Measurements from ENCODE around the gene PRSS27. TPM values are rescaled to one million over a fixed set of nuclear protein-coding genes. Genes with fewer than 3 reads are reported as not detected.
"Not testable (repeated sequence)": the region's sequence is repeated elsewhere in the genome, so short reads cannot be mapped to it uniquely, and the experiment has no call there.

PRSS27 gene
- total RNA-seq, 2 donors from 2014 or later: 0.83 to 1.4 TPM

GRCh38 chr16:2728034-2728433, 8.0 kb upstream of the PRSS27 start:
- H3K27ac Mint-ChIP-seq: no peak overlapping the region
- H3K36me3 Mint-ChIP-seq (ENCODE audit: low read depth): peaks cover 3% of the 10 kb centered on the region
- no peaks in the 10 kb centered on the region for H3K4me1 Mint-ChIP-seq

GRCh38 chr16:2726923-2727322, 6.9 kb upstream of the PRSS27 start:
- no peak for ATAC-seq
- Mint-ChIP-seq H3K36me3 (ENCODE audit: low read depth) (peaks cover 3% of the 10 kb centered on the region), H3K27ac (no peak overlapping the region), H3K27me3 (peaks cover 16% of the 10 kb centered on the region), H3K4me3 (no peak overlapping the region), H3K4me1 (no peaks in the 10 kb centered on the region)
- H3K9me3 ChIP-seq (ENCODE audit: control insufficient read depth, low read length, poor library complexity, severe bottlenecking): no peaks in the 10 kb centered on the region
- no peak for DNase-seq

More at GRCh38 chr16:2728034-2728433, 8.0 kb upstream of the PRSS27 start:
- Mint-ChIP-seq H3K4me3 (no peak overlapping the region), H3K27me3 (peaks cover 16% of the 10 kb centered on the region)
- H3K9me3 ChIP-seq (ENCODE audit: control insufficient read depth, low read length, poor library complexity, severe bottlenecking): no peaks in the 10 kb centered on the region
- no peak for DNase-seq
- ATAC-seq: no peak

DNA sequence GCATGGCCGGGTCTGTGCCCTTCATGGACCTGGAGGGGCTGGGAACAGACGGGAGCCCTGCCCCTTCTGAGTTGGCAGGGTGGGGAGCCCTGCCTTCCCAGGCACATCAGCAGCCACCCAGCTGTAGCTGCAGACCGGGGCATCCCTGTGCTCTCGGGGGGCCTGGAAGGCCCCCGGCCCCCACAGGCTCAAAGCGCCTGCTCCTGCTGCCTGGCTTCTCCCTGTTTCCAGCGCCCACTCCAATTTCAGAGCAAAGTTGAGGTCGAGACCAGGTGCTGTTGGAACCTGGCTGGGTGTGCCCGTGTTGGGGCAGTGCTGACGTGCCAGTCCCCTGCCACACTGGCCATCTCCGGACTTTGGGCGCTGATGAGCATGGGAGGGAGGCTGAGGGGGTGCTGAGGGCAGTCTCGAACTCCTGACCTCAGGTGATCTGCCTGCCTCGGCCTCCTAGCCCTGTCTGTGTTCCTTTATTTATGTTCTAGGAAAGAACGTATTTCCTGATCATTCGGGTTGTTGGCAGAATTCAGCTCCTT, 4.9 kb upstream of the PRSS27 start:
- Mint-ChIP-seq H3K36me3 (ENCODE audit: low read depth) (peaks cover 3% of the 10 kb centered on the region), H3K4me3 (no peak overlapping the region), H3K27ac (no peak overlapping the region), H3K27me3 (peaks cover 16% of the 10 kb centered on the region), H3K4me1 (no peaks in the 10 kb centered on the region)
- DNase-seq (no peak), ATAC-seq (no peak)
- no peaks in the 10 kb centered on the region for H3K9me3 ChIP-seq (ENCODE audit: control insufficient read depth, low read length, poor library complexity, severe bottlenecking)

DNA sequence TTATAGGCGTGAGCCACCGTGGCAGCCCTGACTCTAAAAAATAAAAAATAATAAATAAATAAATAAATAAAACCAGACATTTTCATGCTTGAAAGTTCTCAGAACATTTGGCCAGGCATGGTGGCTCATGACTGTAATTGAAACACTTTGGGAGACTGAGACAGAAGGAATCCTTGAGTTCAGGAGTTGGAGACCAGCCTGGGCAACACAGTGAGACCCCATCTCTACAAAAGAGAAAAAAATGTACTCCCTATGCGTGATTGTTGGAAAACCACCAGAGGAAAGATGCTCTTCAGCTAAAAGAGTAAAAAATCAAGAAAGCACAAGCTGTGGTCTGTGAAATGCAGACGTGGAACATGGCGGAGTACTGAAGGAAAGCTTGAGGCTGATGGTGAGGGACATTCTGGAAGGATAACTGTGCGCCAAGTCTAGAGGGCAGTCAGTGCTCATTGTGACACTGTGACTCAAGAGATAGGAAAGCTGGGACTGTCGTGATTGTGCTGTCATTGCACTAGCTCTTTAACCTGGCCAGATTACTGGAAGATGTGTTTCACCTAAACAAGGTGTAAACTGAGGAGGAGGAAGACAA, 4.2 kb upstream of the PRSS27 start:
- no peak overlapping the region for H3K27ac Mint-ChIP-seq
- no peaks in the 10 kb centered on the region for H3K9me3 ChIP-seq (ENCODE audit: control insufficient read depth, low read length, poor library complexity, severe bottlenecking)
- ATAC-seq: no peak
- H3K4me3 Mint-ChIP-seq: no peak overlapping the region
- no peaks in the 10 kb centered on the region for H3K4me1 Mint-ChIP-seq
- H3K27me3 Mint-ChIP-seq: peaks cover 16% of the 10 kb centered on the region
- DNase-seq: no peak
- H3K36me3 Mint-ChIP-seq (ENCODE audit: low read depth): peaks cover 3% of the 10 kb centered on the region

DNA sequence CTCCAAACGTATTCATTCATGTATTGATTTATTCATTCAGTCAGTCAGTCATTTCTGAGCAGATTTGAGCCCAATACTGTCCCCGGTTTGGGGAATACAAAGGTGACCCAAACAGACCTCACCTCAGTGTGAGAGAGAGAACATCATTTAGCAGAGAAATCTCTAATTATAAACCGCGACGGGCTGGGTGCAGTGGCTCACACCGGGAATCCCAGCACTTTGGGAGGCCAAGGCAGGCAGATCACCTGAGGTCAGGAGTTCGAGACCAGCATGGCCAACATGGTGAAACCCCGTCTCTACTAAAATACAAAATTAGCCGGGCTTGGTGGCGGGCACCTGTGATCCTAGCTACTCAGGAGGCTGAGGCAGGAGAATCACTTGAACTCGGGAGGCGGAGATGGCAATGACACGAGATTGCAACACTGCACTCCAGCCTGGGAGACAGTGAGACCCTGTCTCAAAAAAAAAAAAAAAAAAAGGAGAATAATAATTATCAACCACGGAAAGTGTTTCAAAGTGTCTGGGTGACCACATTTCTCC, 1.7 kb upstream of the PRSS27 start:
- H3K4me1 Mint-ChIP-seq; H3K9me3 ChIP-seq (ENCODE audit: control insufficient read depth, low read length, poor library complexity, severe bottlenecking); DNase-seq; H3K36me3 Mint-ChIP-seq (ENCODE audit: low read depth); ATAC-seq: not testable (repeated sequence)
- Mint-ChIP-seq H3K27ac (peak overlapping the region; percentile 29), H3K27me3 (peaks cover 16% of the 10 kb centered on the region), H3K4me3 (peak overlapping the region; percentile 55)

- H3K4me3 Mint-ChIP-seq: peak overlapping the region; percentile 87
- DNase-seq: peak; percentile 79 to 84 (median 82)
- no peaks in the 10 kb centered on the region for H3K9me3 ChIP-seq (ENCODE audit: control insufficient read depth, low read length, poor library complexity, severe bottlenecking)
- peaks cover 3% of the 10 kb centered on the region for H3K36me3 Mint-ChIP-seq (ENCODE audit: low read depth)
- H3K27ac Mint-ChIP-seq: peak overlapping the region; percentile 29
- no peaks in the 10 kb centered on the region for H3K4me1 Mint-ChIP-seq
- peaks cover 16% of the 10 kb centered on the region for H3K27me3 Mint-ChIP-seq
- peak; percentile 92 for ATAC-seq
Measured at GRCh38 chr16:2720719-2721633, 952 bp upstream of the PRSS27 start.

DNA sequence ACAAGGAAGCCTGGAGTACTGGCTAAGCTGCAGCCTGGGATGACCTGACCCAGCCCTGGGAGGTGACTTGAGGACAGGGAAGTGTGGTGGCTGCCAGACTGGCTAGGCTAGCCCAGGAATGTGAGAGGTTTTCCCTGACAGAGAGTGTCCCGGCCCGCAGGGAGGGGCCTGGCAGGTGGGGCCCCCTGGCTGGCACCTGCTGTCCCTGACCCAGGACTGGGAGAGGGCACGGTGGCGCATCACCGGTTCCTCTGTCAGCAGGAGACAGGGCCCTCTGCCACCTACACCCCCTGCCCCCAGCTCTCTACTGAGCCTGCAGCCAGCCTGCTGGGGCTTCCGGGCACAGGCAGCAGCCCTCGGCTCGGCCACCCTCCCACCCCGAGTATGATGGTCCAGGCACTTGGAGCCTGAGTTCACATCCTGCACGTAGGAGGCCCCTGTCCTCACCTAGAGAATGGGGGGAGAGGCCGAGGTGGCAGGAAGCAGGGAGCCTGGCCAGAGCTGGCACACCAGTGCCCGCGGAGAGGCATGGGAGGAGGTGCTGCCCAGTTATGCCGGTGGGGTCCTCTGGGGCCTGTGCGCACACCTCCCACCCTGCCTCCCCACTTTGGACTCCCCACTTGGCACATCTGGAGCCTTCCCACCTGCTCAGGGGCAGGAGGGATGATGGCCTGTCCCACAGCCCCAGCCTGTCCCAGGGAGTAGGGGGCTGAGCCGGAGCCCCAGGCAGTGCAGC, 528 bp downstream of the PRSS27 start:
- no peaks in the 10 kb centered on the region for H3K9me3 ChIP-seq (ENCODE audit: control insufficient read depth, low read length, poor library complexity, severe bottlenecking)
- no peak for DNase-seq
- peak overlapping the region; percentile 28 for H3K4me3 Mint-ChIP-seq
- peaks cover 5% of the 10 kb centered on the region for H3K27me3 Mint-ChIP-seq
- H3K36me3 Mint-ChIP-seq (ENCODE audit: low read depth): peaks cover 3% of the 10 kb centered on the region
- no peak overlapping the region for H3K27ac Mint-ChIP-seq
- peaks cover 6% of the 10 kb centered on the region for H3K4me1 Mint-ChIP-seq
- no peak for ATAC-seq

- Mint-ChIP-seq H3K4me1 (peaks cover 6% of the 10 kb centered on the region), H3K4me3 (no peak overlapping the region), H3K27me3 (no peaks in the 10 kb centered on the region), H3K27ac (no peak overlapping the region), H3K36me3 (ENCODE audit: low read depth) (no peaks in the 10 kb centered on the region)
- DNase-seq (no peak), ATAC-seq (no peak)
- no peaks in the 10 kb centered on the region for H3K9me3 ChIP-seq (ENCODE audit: control insufficient read depth, low read length, poor library complexity, severe bottlenecking)
Measured at GRCh38 chr16:2717383-2718263, 2.4 kb downstream of the PRSS27 start.

GRCh38 chr16:2716948-2717347, 3.1 kb downstream of the PRSS27 start:
- Mint-ChIP-seq H3K36me3 (ENCODE audit: low read depth) (no peaks in the 10 kb centered on the region), H3K27me3 (no peaks in the 10 kb centered on the region), H3K4me1 (peaks cover 6% of the 10 kb centered on the region), H3K4me3 (peak overlapping the region; percentile 33), H3K27ac (no peak overlapping the region)
- DNase-seq: no peak
- no peaks in the 10 kb centered on the region for H3K9me3 ChIP-seq (ENCODE audit: control insufficient read depth, low read length, poor library complexity, severe bottlenecking)
- ATAC-seq: no peak

- Mint-ChIP-seq H3K27ac (no peak overlapping the region), H3K4me3 (peak overlapping the region; percentile 33)
Measured at GRCh38 chr16:2715966-2716885, 3.8 kb downstream of the PRSS27 start.

DNA sequence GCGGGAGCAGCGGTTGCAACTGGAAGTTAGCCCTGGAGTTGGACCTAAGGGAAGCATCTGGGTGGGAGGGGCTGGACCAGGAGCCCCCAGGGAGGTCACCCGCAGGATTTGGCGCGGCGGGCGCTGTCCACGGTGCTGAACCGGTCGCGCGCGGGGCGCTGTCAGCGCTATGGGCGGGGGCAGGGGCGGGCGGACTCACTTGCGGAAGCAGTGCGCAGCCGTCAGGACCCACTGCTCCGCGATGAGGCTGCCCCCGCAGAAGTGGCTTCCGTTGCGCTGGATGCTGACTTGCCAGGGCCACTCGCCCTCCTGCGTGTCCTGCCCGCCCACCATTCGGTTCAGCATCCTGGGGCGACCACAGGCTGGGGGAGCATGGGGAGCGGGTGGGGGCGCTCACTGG, 4.5 kb downstream of the PRSS27 start:
- Mint-ChIP-seq H3K4me3 (no peak overlapping the region), H3K27me3 (no peaks in the 10 kb centered on the region), H3K27ac (peak overlapping the region; percentile 56), H3K4me1 (peaks cover 6% of the 10 kb centered on the region), H3K36me3 (ENCODE audit: low read depth) (no peaks in the 10 kb centered on the region)
- H3K9me3 ChIP-seq (ENCODE audit: control insufficient read depth, low read length, poor library complexity, severe bottlenecking): no peaks in the 10 kb centered on the region
- ATAC-seq: peak; percentile 94
- peak; percentile 79 to 84 (median 79) for DNase-seq

More at GRCh38 chr16:2715966-2716885, 3.8 kb downstream of the PRSS27 start:
- peaks cover 6% of the 10 kb centered on the region for H3K4me1 Mint-ChIP-seq
- DNase-seq (no peak), ATAC-seq (no peak)
- no peaks in the 10 kb centered on the region for H3K36me3 Mint-ChIP-seq (ENCODE audit: low read depth)
- no peaks in the 10 kb centered on the region for H3K27me3 Mint-ChIP-seq
- no peaks in the 10 kb centered on the region for H3K9me3 ChIP-seq (ENCODE audit: control insufficient read depth, low read length, poor library complexity, severe bottlenecking)

Measured in T-helper 17 cell (primary cell).